GM18526 (cell line): ENCODE data around the gene MRPL19.

Experiments used
- POLR2A ChIP-seq: IDR thresholded peaks from 3 replicates; pipeline ENCODE4 v1.6.1; 2011; ENCODE audit not compliant: insufficient read length; ENCODE audit errors: extremely low read depth

The MRPL19 gene

GRCh38 chr2:75634945-75635344 lies 11.6 kb upstream of the MRPL19 start:
- no peak for TF ChIP-seq POLR2A

GRCh38 chr2:75637568-75637967 lies 9.0 kb upstream of the MRPL19 start:
- no peak for TF ChIP-seq POLR2A

DNA sequence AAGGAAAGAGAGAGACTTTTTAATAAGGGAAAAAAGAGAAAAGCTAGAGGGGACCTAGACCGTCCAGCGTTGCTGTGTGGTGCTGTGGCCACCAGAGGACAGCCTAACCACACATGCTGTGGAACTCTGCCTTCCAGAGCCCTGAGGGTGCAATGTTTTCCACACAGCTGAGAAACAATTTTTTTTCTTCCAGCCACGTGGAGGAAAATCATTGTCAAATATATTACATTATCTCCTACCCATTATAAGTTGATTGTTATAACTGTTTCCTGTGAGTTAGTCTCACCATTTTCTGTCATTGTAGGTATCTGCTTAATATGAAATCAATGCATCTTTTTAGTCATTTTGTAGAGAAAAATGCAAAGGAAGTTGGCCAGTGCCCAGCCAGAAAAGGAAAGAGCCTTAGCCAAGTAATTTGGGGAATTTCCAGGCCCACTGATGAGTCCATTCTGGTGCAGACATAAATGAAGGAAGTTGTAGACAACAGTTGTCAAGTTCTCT lies 5.9 kb upstream of the MRPL19 start:
- no peak for TF ChIP-seq POLR2A

- no peak for TF ChIP-seq POLR2A
These were observed 5.0 kb upstream of the MRPL19 start for GRCh38 chr2:75641587-75641986.

GRCh38 chr2:75643980-75644379 lies 2.6 kb upstream of the MRPL19 start:
- no peak for TF ChIP-seq POLR2A

DNA sequence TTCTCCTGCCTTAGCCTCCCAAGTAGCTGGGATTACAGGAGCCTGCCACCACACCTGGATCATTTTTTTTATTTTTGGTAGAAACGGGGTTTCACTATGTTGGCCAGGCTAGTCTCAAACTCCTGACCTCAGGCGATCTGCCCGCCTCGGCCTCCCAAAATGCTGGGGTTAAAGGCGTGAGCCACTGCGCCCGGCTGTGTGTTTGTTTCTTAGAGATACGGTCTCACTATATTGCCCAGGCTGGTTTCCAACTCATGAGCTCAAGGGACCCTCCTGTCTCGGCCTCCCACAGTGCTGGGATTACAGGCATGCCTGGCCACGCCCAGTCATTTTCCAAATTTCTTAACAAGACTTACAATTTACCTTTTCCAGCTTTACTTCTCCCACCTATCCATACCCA lies 940 bp upstream of the MRPL19 start:
- no peak for TF ChIP-seq POLR2A

GRCh38 chr2:75646090-75646582 lies 447 bp upstream of the MRPL19 start:
- no peak for TF ChIP-seq POLR2A

GRCh38 chr2:75647771-75648170 lies 1.2 kb downstream of the MRPL19 start:
- TF ChIP-seq POLR2A, result no peak

DNA sequence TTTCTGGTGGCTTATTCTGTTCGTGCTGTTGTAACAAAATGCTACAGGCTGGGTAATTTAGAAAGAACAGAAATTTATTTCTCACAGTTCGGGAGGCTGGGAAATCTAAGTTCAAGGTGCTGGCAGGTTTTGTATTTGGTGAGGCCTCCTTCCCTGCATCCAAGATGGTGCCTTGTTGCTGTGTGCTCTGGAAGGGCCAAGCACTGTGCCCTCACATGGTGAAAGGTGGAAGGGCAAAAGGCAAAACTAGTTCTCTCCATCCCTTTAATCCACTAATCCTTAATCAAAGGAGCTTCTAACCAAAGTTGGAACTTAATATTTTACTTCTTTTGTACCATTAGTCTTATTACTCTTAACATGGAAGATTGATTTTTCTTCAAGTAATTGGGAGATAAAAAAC lies 7.4 kb downstream of the MRPL19 start:
- TF ChIP-seq POLR2A, result no peak

DNA sequence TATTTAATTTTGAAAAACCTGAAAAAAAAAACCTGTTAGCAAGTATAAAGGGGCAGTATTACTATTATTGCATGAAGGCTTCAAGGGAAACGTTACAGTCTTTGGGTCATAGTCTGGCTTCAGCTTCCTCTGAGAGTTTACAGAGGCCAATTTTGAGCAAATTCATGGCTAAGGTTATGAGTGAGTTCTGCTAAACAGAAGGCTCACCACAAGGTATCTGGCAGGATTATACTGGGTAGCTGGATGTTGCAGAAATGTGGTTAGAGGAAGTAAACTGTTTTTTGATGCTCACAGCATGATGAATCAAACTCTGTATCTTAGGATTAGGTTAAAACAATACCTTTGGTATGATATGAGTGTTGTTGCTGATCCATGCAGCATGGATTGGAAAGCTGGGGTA lies 9.3 kb downstream of the MRPL19 start:
- no peak for TF ChIP-seq POLR2A

DNA sequence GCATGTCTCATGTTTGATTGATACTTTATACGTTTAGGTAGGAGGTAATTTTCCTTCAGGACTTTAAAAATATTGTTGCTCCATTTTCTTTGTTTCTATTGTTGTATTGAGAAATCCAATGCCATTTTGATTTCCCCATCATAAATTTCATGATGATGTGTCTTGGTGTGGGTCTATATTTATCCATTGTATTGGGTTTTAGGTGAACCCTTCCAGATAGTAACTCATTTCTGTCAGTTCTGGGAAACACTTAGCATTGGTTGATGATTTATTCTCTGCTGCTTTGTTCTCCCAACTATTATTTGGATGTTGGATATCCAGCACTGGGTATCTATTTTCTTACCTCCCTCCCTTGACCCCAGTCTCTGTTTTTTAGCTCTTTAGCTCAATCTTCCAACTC lies 10.0 kb downstream of the MRPL19 start:
- TF ChIP-seq POLR2A, result no peak

DNA sequence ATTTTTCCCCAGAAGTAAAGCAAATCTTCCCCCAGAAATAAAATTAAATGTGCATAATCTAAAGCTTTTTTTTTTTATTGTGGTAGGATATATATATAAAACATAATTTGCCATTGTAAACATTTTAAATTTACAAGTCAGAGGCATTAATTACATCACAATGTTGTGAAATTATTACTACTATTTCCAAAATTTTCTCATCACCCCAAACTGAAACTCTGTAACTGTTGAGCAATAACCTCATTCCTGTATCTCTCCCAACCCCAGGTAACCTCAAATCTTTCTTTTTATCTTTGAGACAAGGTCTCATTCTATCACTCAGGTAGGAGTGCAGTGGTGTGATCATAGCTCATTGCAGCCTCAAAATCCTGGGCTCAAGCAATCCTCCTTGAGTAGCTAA lies 11.2 kb downstream of the MRPL19 start:
- no peak for TF ChIP-seq POLR2A

DNA sequence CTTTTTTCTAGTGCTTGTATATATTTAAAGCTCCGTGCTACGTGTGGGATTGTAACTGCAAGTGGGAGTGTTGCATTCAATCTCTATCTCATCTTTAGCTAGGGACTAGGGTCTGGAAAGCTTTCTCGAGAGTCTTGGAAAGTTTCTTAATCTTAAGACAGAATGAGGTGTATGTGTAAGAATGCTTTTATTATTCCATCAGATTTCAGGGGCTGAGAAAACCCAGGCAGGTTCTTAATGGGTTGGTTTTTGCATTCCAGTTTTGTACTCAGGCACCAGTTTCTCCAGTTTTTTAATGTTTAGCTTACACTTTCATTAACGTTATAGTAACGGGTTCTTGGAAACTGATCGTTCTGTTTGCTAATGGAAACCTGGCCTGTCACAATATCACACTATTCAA lies 20.3 kb downstream of the MRPL19 start:
- no peak for TF ChIP-seq POLR2A

DNA sequence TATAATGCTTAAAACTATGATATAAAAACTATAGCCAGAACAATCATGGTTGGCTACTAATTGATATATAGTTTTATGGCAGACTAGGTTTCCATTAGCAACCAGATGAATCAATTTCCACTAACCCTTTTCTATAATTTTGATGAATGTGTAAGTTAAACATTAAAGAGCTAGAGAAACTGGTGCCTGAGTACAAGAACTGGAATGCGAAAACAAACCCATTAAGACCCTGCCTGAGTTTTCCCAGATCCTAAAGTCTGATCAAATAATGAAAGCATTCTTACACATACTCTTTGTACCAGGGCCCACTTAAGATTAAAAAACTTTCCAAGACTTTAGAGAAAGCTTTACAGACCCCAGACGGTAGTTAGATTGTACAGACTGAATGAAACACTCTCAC lies 21.3 kb downstream of the MRPL19 start:
- no peak for TF ChIP-seq POLR2A

DNA sequence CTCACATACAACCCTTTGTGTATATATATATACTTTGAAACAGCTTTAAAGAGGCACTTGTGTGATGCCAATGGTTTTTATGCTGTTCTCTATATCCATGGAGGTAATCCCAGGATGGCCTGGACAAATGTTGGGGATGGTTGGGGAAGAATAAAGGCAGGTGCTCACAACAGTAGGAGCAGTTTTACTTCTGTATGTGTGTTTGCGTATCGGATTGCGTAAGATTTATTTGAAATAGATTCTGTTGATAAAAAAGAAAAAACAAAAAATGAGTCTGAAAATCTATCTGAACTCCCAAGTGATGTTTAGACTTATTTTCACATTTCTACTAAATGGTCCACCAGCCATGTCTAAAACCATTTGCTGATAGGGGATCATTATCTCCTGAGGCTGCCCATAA lies 29.3 kb downstream of the MRPL19 start:
- no peak for TF ChIP-seq POLR2A

DNA sequence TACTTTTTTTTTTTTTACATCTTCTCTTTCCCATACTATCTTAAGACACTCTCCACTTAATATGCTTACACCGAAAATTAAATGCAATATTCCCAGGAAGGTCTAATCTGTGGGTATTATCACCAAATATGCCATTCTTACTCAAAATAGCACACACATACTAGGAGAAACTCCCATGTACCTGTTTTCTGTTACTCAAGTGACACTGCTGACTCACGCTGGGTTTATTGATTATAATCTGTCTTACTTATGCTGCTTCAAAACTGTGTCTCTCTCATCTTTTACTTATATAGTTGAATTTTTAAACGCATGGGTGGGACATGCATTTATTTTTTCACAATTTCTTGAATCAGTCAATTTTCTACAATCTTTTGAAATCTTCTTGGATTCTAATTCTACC lies 29.9 kb downstream of the MRPL19 start:
- TF ChIP-seq POLR2A, result no peak

DNA sequence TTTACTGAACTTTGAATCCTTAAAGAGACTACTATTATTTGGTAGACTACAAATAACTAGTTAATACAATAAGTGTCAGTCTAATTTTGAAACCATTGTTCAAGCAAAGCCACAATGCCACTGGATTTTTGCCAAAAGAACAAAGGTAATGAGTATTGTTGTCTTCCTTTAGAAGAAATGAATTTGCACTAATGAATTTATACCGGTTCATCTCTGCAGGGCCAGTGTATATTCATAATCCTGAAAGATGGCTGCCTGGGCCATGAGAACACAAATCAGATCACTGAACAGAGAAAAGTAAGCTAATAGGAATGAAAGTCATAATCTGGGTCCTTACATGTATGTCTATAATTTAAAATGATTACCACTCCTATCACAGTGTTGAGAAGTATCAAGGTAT lies 33.0 kb downstream of the MRPL19 start:
- TF ChIP-seq POLR2A, result no peak

DNA sequence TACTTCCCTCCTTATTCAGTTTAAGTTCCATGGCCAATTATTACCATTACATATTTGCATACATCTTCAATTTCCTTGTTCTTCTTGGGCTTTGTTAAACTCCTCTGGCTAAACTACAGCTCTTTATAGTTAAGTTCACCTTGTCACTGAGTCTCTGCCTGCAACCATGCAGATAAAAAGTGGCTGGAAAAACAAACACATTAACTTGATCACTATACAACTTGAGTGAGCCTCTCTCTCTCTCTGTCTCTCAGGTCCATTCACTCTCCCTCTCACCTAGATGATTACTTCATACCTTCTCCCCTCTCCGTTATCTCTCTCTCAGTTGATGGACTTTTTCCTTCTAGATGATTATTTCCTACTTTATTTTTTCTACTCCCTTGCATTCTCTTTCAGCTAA lies 33.8 kb downstream of the MRPL19 start:
- no peak for TF ChIP-seq POLR2A
